Breast epithelium (tissue), 4 donors: ENCODE measurements around the gene RFC4. TPM values are rescaled to one million over a fixed set of nuclear protein-coding genes. Genes with fewer than 3 reads are reported as not detected.
"Not testable (repeated sequence)": the region's sequence is repeated elsewhere in the genome, so short reads cannot be mapped to it uniquely, and the experiment has no call there.

Experiments used
- DNase-seq, 2 donors: peaks; one replicate each; pipeline ENCODE4 v3.0.0-alpha.2; 2019; ENCODE audit warnings: low spot score in 2 of 2
- H3K27ac ChIP-seq, 2 donors: fragments of 200-600 bp; sonication (generic) in 1 of 2; one replicate each; pipeline ENCODE4 v1.5.1; 2016 to 2019; ENCODE audit warnings: mild to moderate bottlenecking in 1 of 2
- H3K27me3 ChIP-seq, 2 donors: fragments of 200-600 bp; sonication (generic) in 1 of 2; one replicate each; pipeline versions ENCODE4 v1.5.1 to v1.6.0; 2017 to 2019; ENCODE audit warnings: control low read depth in 1 of 2, mild to moderate bottlenecking in 1 of 2
- H3K36me3 ChIP-seq: fragments of 200-600 bp; one replicate; pipeline ENCODE4 v1.5.1; 2019
- H3K4me1 ChIP-seq, 2 donors: fragments of 200-600 bp; sonication (generic); one replicate each; pipeline ENCODE4 v1.5.1; 2016 to 2019; ENCODE audit warnings: control low read depth in 1 of 2
- H3K4me3 ChIP-seq, 3 donors: fragments of 200-600 bp; sonication (generic); 1 replicate in 2 of 3; 2 replicates in 1 of 3; pipeline ENCODE4 v1.5.1; 2016 to 2019; ENCODE audit warnings: mild to moderate bottlenecking in 3 of 3, moderate library complexity in 2 of 3
- H3K9me3 ChIP-seq, 2 donors: fragments of 200-600 bp; sonication (generic) in 1 of 2; one replicate each; pipeline ENCODE4 v1.5.1; 2016 to 2019; ENCODE audit warnings: control low read depth in 1 of 2
- CTCF ChIP-seq, 3 donors: fragments of 450-650 bp; IDR thresholded peaks; one replicate each; pipeline ENCODE4 v1.5.1; 2016 to 2017; ENCODE audit warnings: antibody characterized with exemption in 3 of 3, mild to moderate bottlenecking in 3 of 3, moderate library complexity in 3 of 3
- POLR2A ChIP-seq: fragments of 450-650 bp; IDR thresholded peaks from one replicate; pipeline ENCODE4 v1.6.1; 2016; ENCODE audit warnings: antibody characterized with exemption, mild to moderate bottlenecking, moderate library complexity
- POLR2AphosphoS5 ChIP-seq, 3 donors: sonication (generic); formaldehyde crosslinking; IDR thresholded peaks; one replicate each; pipeline ENCODE4 v1.6.1; 2017; ENCODE audit warnings: antibody characterized with exemption in 3 of 3
- intact Hi-C: fragments of 100-400 bp; cut with DNase I; formaldehyde crosslinking; loops from one replicate; pipeline ENCODE4 v1.15.1; 2023; ENCODE audit warnings: low total_unique reads
- total RNA-seq, 3 donors: library from RNA; depleted of rRNA; stranded (reverse); fragments of >200 nt; gene quantifications; one replicate each; pipeline ENCODE4 v1.1.0, GENCODE V29; 2016

RFC4 gene
- total RNA-seq, 3 donors from 2014 or later, result 8.5 to 14.5 (median 10.8) TPM

DNA sequence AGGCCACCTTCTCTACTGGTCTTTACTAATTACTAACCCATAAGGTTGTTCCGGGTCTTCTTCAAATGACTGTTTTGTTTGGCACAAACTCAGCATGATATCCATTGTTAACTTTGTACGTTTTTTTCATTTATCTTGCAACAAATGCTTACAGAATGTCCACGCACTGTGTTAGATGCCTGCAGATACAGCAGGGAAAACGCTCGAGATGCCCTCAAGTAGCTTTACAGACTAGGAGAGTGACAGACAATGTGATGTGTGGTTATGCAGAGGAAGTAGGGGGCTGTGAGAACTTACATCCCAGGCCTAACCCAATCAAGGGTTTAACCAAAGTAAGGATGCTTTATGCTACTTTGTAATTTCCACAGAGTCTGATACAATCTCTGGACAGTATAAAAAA, 949 bp upstream of the RFC4 start:
- Histone ChIP-seq H3K27ac (peak overlapping the region; percentile 93 to 95), H3K36me3 (no peaks in the 10 kb centered on the region), H3K9me3 (no peaks in the 10 kb centered on the region), H3K27me3 (no peaks in the 10 kb centered on the region), H3K4me1 (peaks cover 0 to 3% of the 10 kb centered on the region in 2 donors), H3K4me3 (peak overlapping the region in 2 of 3 donors; percentile 64 to 83)
- intact Hi-C loops, result no loop called here
- no peak for DNase-seq
- TF ChIP-seq CTCF (IDR thresholded peaks at IDR 0.05), result no peak
- no peak for TF ChIP-seq POLR2AphosphoS5 (IDR thresholded peaks at IDR 0.05)
- TF ChIP-seq POLR2A, result no peak

DNA sequence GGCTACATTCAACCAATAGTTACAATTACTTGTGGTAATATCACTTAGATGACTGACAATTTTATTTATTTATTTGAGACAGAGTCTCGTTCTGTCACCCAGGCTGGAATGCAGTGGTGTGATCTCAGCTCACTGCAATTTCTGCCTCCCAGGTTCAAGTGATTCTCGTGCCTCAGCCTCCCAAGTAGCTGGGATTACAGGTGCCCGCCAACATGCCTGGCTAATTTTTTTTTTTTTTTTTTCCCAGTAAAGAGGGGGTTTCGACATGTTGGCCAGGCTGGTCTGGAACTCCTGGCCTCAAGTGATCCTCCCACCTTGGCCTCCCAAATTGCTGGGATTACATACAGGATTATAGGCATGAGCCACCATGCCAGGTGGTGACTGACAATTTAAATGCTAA, 2.8 kb downstream of the RFC4 start:
- H3K36me3 ChIP-seq, H3K4me3 ChIP-seq, H3K27me3 ChIP-seq, intact Hi-C loops, H3K27ac ChIP-seq, H3K9me3 ChIP-seq, DNase-seq, H3K4me1 ChIP-seq: not testable (repeated sequence)

DNA sequence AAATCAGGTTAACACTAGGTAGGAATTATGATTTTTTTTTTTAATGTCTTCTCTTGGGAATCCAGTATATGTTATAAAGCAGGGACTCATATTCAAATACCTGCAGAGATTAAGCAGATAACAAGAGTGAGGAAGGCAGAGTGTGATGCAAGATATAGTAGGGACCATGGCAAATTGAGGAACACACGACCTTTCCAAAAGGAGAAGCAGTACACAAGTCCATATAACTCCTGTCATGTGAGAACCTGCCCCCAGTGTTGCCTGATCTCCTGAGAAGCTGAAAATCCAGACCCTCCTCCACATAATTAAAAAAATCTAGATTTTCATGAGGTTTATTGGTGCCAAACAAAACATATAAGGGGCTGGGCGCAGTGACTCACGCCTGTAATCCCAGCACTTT, 3.6 kb downstream of the RFC4 start:
- no peak for DNase-seq
- Histone ChIP-seq H3K4me3 (no peak overlapping the region), H3K36me3 (no peaks in the 10 kb centered on the region), H3K9me3 (no peaks in the 10 kb centered on the region), H3K27ac (no peak overlapping the region), H3K4me1 (peaks cover 0 to 3% of the 10 kb centered on the region in 2 donors), H3K27me3 (no peaks in the 10 kb centered on the region)
- intact Hi-C loops, result no loop called here
- no peak for TF ChIP-seq POLR2A
- no peak for TF ChIP-seq POLR2AphosphoS5 (IDR thresholded peaks at IDR 0.05)
- no peak for TF ChIP-seq CTCF (IDR thresholded peaks at IDR 0.05)

DNA sequence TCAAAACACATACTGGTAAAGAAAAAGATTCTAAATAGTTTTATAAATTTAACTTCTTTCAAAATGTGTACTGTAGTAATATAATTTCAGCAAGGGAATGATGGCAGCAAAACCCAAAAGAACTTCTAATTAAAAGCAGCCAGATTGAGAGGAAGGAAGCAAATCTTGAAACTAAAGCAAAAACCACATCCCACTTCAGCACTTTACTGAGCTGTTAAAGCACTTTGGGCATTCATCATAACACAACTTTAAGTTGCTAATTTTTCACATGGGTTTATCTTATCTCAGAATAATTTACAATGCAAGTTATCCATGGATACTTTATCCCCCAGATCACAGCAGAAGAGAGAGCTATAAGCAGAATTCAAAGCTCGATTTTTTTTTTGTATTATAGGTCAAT, 6.0 kb downstream of the RFC4 start:
- H3K4me3 ChIP-seq, result no peak overlapping the region
- no peaks in the 10 kb centered on the region for H3K4me1 ChIP-seq
- no peaks in the 10 kb centered on the region for H3K9me3 ChIP-seq
- no peaks in the 10 kb centered on the region for H3K36me3 ChIP-seq
- no peaks in the 10 kb centered on the region for H3K27me3 ChIP-seq
- intact Hi-C loops, result no loop called here
- no peak for DNase-seq
- TF ChIP-seq CTCF (IDR thresholded peaks at IDR 0.05), result no peak
- no peak for TF ChIP-seq POLR2A
- TF ChIP-seq POLR2AphosphoS5 (IDR thresholded peaks at IDR 0.05), result no peak
- no peak overlapping the region for H3K27ac ChIP-seq

DNA sequence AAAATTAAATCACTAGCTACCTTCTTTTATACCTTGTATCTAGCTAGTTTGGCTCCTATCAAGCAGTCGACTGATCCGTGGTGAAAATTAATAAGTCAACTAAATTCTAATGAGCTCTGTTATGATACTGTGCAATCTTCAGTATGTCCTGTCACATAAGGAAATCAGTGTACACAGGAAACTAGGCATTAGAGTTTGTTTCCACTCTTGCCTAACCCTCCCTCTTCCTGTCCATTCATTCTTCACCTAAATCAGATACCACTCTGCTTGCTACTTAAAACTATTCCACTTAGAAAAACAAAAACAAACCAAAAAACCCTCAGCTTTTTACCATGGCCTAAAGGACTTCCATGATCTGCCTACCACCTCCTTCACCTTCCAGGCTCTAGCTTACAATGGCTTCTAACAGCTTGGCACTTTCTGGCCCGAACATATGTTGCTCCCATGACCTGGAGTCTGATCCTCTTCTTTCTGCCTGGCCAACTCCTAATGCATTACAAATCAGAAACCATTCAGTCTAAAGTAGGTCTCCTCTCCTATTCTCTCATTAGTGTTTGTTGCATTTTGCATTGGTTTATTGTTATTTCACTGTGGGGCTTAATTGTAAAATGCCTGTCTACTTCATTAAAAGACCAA, 7.9 kb downstream of the RFC4 start:
- no peaks in the 10 kb centered on the region for H3K4me1 ChIP-seq
- H3K4me3 ChIP-seq, result no peak overlapping the region
- H3K9me3 ChIP-seq, result no peaks in the 10 kb centered on the region
- no peaks in the 10 kb centered on the region for H3K36me3 ChIP-seq
- no peaks in the 10 kb centered on the region for H3K27me3 ChIP-seq
- no peak overlapping the region for H3K27ac ChIP-seq
- intact Hi-C loops, result no loop called here
- TF ChIP-seq CTCF (IDR thresholded peaks at IDR 0.05) (no peak), POLR2A (no peak), POLR2AphosphoS5 (IDR thresholded peaks at IDR 0.05) (no peak)
- no peak for DNase-seq
